ENCODE measurements around the gene BCO1.

BCO1 gene

GRCh38 chr16:81276323-81276722 lies 37.8 kb downstream of the BCO1 start:
- no peak for DNase-seq

DNA sequence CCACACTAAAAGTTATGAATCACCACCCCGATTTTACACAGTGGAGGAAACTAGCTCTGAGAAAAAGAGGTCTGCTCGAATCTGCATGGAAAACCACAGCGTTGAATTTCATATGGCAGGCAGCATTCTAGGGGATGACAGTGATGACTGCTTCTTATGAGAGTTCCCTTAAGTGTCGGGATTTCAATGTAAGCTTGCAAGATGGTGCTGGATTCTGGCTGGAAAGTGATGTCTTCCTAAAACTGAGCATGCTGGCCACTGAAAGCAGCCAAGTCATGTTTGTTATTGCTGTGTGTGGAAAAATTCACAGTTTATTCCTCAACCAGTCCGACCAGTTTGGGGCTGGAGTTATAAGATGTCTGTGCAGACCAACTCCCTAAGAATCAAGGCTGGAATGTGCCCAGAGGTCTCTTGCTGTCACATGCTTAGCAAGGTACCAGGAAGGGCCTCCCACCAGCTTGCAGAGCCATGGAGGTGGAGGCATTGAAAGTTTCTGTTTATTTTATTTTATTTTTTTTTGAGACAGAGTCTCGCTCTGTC lies 39.1 kb downstream of the BCO1 start:
- no peak for DNase-seq

DNA sequence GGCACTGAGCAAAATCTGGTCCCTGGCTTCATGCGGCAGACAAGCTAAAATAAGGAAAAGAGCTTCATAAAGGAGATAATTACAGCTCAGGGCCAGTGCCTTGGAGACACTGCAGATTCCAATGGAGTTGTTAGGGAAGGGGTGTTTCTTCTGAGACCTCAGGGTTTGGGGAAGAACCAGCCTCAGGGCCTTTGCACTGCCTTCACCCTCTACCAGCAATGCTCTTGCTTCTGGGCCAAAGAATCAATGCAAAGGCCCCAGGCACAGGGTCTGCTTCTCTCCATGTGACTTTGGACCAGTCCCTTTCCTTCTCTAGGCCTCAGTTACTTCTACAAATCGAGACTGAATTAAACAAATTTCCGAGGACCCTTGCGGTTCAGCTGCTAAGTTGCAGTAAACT lies 40.0 kb downstream of the BCO1 start:
- DNase-seq: no peak

DNA sequence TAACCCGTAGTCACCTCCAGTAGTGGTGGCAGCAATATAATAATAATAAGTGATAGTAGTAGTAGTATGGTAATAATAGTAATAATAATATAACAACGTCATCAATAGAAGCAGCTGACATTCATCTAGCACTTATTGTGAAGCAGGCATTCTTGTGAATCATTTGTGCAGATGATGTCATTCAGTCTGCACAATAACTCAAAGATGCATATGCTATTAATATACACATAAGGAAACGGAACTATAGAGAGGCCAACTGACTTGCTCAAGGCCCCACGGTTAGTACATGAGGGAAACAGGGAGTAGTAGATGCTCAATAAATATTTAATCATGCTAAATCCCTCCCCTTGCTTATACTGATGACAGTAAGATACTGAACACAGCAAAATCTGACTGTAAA lies 40.9 kb downstream of the BCO1 start:
- DNase-seq: no peak

DNA sequence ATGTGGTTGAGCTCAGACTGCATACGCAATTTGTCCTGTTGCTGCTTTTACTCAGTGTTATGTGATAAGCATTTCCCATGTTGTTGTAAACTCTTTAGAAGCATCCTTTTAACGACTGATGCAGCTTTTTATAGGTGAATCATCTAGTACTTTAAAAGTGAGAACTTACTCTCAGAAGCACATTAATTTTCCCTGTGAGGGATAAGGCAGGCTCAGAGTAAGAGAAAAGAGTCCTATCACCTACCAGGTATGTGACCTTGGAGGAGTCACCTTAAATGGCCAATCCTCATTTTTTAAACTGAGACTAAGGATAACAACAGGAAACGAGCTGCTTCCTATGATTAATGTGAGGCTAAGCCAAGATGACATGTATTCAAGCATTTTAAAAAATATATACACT lies 41.9 kb downstream of the BCO1 start:
- DNase-seq: no peak

DNA sequence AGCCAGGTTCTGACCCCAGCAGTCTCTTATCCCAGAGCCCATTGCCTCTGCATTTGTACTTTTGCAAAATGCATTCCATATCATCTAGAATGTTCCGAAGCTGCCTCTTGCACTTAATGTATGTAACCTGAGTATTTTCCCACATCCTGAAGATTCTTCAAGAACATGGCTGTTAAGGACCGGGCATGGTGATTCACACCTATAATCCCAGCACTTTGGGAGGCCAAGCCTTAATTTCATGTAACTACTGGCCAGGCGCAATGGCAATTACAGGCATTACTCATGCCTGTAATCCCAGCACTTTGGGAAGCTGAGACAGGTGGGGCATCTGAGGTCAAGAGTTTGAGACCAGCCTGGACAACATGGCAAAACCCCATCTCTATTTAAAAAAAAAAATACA lies 44.6 kb downstream of the BCO1 start:
- DNase-seq: no peak

- no peak for DNase-seq
Observed at GRCh38 chr16:81284995-81285600, 46.6 kb downstream of the BCO1 start.

DNA sequence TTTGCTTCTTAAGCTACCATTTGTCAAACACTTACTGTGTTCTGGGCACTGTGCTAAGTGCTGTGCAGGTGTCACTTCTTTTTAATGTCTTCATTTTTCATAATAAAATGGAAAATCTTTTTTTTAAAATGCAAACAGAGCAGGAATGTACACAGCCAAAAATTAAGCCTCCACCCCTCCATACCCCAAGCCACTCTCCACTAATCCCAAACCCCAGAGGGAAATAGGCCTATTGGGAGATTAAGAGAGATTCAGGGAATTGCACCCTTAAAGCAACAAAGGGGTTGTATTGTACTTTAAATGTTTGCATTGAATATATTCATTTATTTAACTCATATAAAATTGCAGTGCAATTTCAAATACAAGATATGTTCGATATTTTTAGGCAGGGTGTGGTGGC lies 47.7 kb downstream of the BCO1 start:
- DNase-seq: no peak

GRCh38 chr16:81291117-81291516 lies 52.6 kb downstream of the BCO1 start:
- DNase-seq: no peak

DNA sequence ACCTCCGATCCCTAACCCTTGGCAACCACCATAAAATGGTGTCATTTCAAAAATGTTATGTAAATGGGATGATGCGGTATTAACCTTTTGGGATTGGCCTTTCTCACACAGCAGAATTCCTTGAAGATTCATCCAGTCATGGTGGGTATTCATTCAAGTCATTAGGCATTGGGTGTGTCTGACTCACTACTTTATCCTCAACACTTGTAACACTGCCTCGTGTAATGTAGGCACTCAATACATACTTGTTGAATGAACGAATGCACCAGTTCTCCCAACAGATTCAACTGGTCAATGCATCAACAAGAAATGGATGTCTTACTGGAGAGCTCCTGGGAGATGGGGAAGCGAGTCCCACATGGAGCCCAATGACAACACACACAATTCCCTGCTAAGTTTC lies 54.4 kb downstream of the BCO1 start:
- DNase-seq: no peak

DNA sequence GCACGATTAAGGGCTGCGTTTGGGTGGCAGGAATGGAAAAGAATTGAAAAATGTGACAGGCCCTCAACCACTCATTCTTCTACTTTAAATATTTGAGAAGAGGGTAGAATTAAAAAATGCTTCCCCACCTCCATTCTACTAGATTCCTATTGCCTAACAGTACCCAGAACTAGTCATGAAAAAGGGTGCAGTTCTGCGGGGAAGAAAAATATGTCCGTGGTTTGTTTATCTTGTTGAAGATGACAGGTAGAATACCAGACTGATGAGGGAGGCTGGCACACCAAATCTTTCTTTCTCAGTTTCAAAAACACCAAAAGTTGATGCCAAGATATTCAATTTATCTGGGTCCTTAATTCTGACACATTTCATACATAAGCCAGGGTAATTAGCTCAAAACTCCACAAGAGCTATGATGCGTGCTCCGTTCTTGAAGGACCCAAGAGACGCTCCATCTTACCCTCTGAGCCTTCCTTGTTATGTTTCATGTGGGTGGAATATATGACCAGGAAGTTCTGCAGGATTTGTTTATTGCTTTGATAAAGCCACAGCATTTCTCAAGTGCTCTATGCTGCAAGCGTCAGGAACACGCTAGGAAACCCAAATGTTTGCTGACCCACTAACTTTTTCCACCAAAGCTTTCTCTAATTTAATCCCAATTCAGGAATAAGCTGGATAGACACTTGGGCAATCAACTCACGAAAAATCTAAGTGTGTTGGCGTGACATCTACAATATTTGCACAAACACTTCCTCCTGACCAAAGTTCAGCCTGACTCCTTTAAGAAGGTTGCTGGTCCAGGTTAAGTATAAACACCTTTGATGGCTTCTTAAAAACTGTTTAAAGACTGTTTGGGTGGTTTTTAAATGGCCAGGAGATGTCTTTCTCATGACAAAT lies 55.7 kb downstream of the BCO1 start:
- no peak for DNase-seq

DNA sequence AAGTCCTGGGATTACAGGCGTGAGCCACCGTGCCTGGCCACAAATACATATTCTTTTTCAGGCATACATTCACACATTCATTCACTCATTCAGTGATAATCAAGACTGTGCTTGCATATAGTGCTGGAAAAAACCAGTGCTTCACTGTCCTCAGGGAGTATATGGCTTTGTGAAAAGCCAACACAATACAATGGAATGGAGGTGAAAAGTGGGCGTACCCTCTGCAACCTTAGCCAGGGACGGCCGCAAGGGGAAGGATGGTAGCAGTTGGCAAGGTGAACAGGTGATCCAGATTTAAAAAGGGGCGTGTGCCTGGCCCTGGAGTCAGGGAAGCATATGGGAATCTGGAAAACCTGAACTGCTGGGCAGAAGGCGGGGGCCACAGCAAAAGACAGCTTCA lies 58.1 kb downstream of the BCO1 start:
- DNase-seq: no peak

DNA sequence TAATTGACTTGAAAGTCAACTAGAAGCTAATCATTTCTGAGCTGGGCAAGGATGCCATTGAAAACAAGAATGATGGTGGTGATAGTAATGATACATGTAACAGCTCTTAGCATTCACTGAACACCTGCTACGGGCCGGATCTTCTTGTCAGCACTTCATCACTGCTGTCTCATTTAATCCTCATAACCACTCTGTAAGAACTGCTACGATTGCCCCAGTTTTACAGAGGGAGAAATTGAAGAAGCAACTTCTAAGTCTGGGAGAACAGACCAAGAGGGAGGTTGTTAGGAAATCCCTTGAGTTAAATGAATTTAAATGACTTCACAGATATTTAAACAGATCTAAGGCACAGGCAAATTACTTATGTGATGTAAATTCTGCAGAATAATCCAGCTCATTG lies 69.3 kb downstream of the BCO1 start:
- DNase-seq: no peak

DNA sequence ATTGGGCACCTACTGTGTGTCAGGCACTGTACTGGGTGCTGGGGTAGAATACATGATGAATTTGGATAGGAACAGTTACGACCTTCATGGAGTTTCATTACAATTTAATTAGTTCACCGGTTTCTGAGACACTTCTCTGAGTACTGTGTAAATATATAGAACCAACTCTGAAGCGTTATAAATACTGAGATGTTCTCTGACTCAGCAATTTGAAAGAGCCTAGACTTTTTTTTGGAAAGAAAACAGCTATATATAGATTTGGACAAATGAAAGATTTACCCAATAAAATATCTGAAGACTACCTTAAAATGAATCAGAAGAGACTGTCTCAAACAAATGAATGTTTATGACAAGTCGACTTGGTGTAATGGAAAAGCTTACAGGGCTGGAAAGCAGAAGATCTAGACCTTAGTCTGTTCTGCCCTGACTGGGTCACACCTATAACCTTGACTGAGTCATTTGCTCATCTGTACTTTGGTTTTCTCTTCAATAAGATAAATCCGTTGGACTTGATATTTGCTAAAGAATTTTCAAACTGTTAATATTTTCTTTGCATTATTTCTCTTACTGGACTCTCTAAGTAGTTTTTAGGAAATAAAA lies 71.7 kb downstream of the BCO1 start:
- no peak for DNase-seq

GRCh38 chr16:81311762-81312161 lies 73.3 kb downstream of the BCO1 start:
- no peak for DNase-seq

GRCh38 chr16:81313701-81314602 lies 75.5 kb downstream of the BCO1 start:
- no peak for DNase-seq

- DNase-seq: peak; percentile 93
Observed at GRCh38 chr16:81314603-81315270, 76.2 kb downstream of the BCO1 start, which contains the start of gene GAN. Gene GAN, plus strand, starts transcription at chr16:81314962. Its CDS starts 152 bp downstream, at chr16:81315114.

DNA sequence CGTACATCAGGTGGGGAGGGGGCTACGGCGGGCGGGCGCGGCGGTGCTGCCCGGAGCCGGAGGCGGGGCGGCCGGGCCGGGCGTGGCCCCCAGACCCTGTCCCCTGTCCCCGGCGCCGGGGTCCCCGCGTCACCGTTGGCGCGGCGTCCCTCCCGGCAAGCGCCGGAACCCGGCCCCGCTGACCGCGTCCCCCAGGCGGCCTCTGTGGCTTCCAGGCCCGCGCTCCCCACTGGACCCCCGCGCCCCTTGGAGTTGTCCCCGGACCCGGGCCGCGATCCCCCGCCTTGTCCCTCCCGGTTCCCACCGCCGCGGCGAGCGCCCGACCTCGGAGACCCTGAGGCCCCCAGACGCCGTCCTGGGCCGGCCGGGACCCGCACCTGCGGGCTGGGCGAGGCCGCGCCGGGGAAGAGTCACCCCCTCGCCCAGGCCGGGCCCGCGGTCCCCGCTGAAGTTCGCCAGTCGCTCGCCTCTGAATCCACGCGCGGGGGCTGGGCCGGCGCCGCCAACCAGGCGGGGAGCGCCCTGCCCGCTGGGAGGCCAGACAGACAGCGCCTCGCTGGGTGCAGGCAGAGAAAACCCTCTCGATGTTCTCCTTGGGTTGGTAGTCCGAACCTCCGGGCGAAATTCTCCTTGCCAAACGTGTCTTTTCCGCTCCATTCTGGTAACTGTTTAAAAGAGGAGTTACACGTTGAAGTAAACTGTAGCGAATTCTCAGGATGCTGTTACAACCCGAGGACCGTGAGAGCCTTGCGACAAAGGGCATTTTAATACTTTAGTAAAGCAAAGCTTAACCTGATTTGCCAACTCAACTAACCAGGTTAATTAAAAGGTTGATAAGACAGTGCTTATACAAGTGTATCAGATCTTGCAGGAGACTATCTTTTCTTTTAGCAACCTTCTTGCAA lies 77.0 kb downstream of the BCO1 start:
- DNase-seq: peak; percentile 56

- no peak for DNase-seq
Observed at GRCh38 chr16:81316176-81316496, 77.6 kb downstream of the BCO1 start.

GRCh38 chr16:81318711-81319110 lies 80.2 kb downstream of the BCO1 start:
- no peak for DNase-seq

GRCh38 chr16:81319221-81319912 lies 80.9 kb downstream of the BCO1 start:
- DNase-seq: no peak
